Stimulated activated CD4-positive, alpha-beta T cell treated with anti-CD3 and anti-CD28 coated beads, Interleukin-12 subunit alpha, Interleukin-12 subunit beta, amount 100 ng/mL, for 24 hours (primary cell): Measurements from ENCODE around the gene CBLN4.

Experiments used
- DNase-seq, 2 experiments: peaks; one replicate each; pipeline ENCODE4 v3.0.0-alpha.2; 2020; ENCODE audit warnings: low read depth in 2 of 2

The CBLN4 gene

DNA sequence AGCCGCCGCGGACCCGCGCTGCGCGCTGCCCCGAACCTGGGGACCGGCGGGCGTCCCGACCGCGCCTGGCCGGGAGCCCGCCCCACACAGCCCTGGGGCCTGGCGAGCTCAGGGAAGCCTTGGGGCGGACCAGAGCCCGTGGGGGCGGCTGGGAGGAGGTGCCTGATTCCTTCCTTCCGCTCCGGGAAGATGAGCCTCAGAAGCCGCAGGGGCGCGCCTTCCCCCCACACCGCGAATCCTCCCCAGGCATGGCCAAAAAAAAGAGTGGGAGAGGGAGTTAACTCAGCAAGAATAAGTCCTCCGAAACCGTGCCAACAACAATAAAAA lies at the start of gene CBLN4:
Gene CBLN4, minus strand, starts transcription at position 131 of the 327 bp plus-strand sequence. CDS start 1,348 bp downstream, outside the sequence.
- no peak for DNase-seq

DNA sequence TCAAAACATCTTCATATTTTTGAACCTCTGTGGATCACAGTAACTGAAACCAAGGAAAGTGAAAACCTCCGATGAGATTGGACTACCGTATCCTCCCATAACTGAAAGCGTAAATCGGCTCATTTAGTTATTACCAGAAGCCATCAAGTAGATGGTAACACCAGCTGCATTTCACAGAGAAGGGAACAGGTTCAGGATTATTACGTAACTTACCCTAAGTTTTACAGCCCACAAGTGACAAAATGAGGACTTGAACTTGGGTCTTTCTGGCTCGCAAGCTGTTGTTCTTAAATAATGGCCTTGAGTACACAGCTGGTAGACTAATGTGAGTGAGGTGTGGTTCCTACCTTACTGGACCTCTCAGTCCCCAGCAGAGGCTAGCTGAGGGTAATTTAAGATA lies 37.9 kb upstream of the CBLN4 start:
- DNase-seq, result no peak

DNA sequence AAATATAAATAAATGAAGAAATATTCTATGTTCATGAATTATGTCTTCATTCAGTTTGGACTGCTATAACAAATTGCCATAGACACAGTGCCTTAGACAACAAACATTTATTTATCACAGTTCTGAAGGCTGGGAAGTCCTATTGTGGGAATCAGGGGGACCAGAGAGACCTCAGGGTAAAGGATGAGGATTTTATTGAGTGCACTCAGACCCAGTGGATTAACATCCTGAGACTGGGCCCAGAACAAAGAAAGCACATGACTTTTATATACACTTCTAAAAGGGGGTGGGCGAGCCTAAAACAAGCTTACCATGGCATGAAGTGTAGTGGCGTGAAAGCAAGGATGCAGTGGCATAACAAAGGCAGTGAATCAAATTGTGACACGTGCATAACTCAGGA lies 26.9 kb upstream of the CBLN4 start:
- DNase-seq, result no peak

DNA sequence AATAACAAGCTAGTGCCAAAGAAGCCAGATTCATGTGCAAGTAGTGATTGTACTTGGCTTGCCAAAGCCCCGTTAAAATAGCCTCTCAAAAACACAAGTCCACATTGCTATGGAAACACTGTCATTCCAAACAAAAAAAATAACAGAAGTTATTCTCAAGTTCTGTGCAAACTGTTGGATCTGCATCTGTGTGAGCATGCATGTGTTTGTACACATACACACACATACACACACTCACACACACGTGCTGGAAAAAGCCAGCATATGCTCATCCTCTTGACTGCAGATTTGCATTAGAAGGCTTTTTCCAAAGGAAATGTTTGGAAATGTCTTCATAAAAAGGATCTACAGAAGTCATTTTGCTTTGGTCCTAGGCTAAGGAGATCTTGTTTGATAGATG lies 13.4 kb upstream of the CBLN4 start:
- no peak for DNase-seq

DNA sequence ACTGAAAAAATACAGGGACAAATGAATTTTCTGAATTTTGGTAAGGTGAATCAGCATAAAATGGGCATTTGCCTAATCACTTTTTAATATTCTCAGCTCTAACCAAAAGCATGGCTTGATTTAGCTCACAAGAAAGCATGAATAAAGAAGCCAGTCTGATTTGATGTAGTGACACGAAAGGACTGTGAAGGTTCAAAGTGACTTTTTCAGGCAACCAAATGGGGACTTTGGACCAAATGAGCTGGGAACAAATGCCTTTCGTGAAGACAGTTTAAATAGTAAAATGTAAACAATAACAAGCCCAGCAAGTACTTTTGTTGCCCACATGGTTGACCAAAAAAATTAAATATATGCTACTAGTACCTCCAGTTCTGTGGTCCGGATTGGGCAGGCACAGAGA lies 12.9 kb upstream of the CBLN4 start:
- no peak for DNase-seq

DNA sequence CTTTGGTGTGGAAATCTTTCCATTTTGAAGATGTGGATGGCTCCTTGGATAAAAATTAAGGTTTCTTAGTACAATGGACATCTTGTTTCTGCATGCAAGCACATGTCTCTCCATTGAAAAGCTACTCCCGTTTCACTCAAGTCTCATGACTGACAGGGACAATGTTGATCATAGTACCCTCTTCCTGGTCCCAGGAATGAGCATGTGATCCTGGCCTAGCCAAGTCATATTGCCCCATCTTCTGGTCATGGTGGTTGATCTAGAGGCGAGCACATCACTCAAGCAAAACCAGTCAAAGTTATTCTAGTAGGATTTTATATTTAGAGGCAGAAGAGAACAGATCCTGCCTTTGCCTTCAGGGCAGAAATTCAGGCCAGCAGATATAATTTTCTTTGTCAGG lies 12.2 kb upstream of the CBLN4 start:
- DNase-seq, result no peak

DNA sequence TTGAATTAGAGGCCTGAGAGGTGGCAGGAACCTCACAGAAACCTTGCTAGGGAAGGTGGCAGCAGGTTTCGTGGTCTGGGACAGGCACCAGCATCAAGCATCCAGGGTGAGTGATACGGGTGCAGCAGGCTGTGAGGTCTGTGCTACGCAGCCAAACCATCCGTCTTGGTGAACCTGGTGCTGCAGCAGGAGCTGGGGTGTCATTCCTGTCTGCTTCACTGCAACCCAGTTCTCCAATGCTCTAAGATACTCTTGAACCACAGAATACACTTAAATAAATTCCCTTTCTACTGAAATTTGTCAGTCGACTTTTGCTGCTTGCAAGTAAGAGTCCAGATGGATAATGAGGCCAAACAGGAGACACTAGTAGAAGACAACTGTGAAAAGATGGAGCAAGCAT lies 9.7 kb upstream of the CBLN4 start:
- DNase-seq, result no peak

DNA sequence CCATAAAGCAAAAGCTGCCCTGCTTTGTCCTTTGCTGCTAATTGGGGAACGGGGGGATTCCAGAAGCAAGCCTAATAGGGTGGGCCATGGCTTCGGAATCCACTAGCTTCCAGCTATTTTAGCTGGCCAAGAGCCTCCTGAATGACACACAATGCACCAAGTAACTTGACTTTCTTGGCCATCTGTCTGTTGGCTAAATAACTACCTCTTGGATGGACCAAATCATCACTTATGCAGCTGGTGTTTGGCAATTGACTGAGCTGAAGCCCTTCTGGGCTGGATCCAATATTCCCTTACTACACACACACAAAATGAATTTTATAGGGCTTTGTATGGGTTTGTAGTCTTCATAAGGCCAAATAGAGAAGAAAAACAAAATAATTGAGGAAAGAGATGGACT lies 8.8 kb upstream of the CBLN4 start:
- no peak for DNase-seq

DNA sequence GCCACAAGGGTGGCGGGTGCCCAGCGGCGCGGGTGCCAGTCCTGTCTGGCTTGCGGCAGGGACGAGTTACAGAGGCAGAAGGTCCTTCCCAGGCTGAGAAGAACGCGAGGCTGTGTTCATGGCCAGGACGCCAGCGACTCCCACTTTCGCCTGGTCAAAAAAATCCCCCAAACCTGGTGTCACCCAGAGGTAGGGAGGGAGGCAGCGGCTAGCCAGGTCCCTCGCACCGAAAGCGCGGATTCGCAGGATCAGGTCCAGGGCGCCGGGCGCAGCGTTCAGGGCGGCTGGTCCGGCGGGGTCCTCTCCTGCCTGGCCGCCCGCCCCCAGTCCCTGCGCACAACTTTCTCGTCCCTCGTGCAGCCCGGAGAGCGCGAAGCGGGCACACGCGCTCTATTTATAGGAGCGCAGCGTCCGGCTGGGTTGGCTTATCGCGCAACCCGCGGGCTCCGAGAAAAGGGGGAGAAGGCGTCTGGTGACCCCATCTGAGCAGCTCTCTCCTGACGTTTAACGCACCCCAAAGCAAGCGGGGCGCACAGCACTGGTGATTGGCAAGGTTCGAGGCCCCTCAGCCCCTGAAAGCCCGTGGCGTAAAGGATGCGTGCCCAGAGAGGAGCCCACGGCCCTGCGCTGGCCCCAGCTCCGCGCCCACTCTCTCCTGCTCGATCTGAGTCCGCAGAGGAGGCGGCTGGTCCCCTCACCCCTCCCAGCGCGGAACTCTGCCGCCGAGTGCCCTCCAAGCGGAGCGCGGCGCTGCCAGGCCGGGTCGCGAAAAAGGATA lies 519 bp downstream of the CBLN4 start:
- no peak for DNase-seq

DNA sequence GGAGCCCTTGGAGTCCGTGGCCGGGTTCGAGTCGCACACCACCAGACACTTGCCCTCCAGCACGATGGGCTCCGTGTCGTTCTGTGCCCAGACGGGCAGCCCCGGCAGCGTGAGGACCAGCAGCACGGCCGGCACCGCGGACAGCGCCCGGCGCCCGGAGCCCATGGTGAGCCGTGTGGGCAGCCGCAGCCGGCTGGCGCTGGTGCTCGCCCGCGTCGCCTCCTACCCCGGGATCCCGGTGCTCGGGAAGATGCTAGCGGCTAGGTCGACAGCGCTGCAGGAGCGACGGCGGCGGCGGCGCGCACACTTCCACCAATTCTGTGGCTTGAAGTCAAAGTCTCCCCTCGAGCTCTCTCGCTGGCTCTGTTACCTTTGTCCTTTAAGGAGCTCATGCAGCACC lies 1.3 kb downstream of the CBLN4 start:
- no peak for DNase-seq

DNA sequence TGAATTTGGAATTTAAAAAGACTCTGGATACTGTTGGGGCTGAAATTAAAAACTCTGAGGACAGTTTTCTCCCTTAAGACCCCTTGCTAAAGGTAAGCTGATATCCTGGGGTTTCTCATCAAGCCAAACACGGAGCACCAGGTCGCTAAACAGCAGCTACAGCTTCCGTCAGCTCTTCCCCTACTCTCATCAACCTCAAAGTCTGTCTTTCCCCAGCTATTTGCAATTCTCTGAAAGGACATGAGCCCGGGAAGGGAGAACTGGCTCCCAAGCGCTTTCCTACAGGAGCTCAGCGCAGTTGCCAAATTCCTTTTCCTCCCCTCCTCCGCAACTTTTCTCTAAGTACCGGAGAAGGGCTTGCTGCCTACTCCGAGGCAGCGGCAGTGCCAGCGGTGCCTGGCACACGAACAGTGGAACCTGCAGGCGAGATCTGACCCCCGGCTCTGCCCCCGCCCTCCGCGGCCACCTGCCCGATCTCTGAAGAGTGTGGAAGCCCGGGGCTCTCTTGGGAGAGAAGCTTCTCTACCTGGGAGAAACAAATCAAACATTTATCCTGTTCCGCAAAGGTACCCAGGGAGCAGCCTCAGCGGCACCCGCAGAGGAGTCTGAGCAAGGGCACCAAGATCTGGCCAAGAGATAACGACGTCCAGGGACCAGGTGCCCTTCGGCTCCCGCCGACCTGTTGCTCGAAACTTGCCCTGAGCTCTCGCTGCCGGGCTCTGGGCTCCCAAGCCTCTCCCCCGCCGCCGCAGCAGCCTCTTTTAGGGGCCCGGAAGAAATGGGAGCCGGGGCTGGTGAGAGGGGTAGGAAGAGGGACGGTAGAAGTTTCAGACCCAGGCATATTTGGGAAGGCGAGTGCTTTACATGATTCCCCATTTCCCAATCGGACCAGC lies 2.2 kb downstream of the CBLN4 start:
- no peak for DNase-seq

DNA sequence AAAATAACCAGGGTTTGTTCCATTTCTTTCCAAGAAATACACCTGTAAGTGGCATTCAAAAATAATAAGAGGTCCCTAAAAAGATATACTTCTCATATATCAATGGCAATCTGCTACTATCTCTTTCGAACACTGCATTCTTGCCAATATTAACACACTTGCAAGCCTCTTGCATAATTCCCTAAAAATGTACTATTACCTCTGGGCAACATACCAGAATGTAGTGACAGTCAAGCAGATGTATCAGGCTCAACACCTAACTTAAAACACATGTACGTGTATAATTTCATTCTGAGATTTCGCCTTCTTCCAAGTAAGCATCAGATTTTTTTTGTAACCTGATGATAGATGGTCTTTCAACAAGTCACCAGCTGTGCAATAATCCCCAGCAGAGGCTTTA lies 3.4 kb downstream of the CBLN4 start:
- DNase-seq, result no peak

DNA sequence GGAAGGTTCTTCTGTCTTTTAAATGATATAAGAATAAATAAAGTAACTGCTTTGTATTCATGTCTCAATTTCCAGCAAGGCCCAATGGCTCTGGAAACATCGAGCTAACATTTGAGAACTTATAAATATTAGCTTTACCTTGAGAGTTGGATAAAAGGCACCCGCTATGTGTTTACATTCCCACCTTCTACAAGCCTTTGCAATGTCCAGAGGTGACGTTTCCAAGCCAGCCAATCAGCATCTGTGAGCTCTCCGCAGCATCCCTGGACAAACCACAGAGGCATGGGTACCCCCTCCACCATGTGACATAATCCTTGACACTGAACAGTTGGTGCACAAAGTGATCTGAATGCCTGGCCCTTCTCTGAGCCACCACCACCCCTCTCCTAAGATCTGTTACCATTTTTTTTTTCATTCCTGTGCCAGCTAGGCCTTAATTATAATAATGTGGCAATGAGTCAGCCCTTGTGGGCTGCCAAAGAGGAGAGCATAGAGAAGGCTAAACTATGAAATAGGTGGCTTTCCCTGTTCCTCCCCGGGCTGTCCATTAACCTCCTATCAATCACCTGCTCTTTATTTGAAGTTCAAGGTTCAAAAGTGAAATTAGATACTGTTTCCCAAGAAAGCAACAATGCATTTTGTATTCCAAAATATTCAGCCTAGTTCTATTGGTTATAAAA lies 4.1 kb downstream of the CBLN4 start:
- no peak for DNase-seq

DNA sequence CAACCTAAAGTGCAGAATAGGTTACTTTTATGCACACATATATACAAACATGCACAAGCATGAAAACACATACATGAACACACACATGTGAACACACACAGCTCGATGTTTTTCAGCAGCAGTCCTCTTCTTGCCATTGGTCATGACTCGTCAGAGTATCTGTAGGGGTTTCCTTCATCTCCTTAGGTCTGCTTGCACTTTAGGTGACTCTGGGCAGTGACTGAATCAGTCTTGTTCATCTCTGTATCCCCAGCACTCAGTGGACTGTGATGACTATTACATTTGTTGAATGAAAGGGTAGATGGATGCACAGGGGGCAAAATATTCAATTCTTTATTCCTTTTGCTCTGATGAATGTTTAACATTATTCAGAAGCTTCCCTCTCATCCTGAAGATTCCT lies 26.8 kb downstream of the CBLN4 start:
- no peak for DNase-seq

DNA sequence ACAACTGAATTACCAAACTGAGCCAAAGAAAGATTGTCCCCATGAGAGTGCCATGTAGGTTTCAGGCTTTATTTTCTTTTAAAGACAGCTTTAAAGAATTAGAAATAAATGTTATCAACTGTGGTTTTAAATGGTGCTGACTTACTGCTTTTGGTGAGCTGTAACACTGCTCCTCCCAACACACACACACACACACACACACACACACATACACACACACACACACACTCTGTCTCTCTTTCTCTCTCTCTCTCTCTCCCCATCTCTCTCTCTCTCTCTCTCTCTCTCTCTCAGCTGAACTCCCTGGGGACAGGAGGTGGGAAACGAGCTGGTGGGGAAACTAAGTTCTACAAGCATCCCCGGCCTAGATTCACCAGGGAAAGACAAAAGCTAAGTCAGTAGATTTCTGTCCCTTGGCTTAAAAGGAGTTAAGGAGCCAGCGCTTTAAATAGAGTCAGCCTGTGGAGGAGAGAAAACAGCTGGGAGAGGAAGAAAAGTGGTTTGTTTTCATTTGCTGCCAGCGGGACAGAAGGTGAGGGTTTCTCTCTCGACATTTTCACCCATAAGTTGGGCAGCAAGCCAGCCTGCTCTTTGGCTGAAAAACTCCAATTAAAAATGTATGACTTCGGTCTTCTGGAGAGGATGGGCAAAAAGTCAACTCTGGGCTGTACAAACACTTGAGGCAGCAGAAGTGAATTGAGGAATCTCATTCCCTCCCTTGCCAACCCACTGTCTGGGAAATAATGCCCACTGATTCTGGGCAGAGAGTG lies 27.4 kb downstream of the CBLN4 start:
- no peak for DNase-seq

DNA sequence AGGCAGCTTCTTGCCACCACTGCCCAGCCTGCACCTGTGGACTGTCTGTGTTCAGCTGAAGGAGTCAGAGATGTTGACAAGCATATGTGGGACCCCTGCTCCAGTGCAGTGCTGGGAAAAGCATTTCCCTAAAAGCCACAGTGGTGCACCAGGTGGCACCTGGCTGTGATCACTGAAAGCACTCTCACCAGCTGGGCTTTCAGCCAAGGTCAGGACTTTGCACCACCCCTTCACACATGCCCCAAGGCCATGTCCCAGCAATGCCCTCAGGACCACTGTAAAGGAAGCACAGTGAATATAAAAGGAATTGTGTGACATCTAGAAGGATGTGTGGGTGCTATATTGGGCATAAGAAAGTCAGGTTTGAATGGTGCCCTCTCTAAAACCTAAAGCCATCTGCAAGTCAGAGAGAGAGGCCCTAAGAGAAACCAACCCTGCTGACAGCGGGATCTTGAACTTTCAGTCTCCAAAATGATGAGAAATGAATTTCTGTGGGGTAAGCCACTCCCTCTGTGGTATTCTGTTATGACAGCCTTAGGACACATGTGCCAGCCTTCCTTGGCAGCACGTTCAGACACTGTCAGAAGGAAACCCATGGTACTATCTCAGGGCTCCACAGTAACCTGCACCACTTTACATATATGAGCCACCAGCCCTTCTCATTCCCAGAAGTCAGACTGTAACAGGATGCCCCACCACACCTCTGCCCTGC lies 30.7 kb downstream of the CBLN4 start:
- DNase-seq, result no peak

DNA sequence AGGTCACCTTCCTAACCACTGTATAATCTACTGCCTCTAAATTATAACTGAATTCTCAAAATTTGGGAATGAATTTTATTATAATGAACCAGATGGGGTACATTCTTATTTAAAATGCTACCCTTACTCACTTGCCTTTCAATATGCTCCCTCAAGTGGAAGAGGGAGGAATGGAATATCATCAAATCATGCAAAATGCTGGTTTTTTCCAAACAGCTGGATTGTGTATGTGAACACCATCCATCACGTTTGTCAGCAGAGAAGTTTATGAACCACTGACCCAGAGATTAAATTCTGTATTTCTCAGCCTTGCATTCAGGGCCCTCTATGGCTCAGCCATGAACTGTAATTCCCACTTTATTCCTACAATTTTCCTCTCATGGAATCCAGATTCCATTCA lies 40.5 kb downstream of the CBLN4 start:
- no peak for DNase-seq

DNA sequence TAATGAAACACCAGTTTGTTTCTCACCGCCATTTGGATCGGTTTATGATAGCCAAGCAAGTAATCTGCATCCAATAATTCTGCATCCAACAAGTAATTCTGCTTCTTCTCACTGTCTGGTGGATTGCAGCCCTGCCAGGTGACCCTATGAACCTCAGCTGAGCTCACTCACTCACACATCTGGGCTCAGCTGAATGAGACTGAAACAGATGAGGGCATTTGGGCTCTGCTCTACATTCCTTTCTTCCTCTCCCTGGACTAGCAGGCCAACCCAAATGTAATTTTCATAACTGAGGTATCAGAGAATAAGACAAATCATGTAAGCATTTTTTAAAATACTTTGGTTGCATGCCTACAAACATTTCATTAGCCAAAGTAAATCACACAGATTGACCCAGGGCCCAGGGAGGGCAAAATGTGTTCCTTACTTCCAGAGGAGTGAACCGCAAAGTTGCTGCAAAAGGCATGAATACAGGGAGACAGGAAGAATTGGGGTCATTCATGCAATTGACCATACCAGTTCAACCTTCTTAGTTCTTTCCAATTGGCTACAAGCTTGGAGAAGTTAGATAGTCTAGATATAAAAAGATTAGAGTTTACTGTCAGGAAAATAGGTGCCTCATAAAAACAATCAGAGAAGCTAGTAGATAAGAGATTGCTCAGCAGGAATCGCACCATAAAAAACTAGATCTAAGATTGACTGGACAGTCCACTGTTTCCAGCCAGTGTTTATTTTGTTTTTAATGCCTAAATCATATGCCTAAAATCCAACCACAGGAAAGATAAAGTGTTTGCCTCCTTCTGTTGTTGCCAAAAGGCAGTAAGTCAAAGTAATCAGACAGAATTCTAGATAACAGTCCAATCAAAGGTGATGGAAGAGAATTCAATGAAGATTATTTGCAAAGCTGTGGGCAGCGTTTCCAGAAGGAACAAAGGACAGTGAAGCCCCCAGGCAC lies 43.7 kb downstream of the CBLN4 start:
- no peak for DNase-seq

DNA sequence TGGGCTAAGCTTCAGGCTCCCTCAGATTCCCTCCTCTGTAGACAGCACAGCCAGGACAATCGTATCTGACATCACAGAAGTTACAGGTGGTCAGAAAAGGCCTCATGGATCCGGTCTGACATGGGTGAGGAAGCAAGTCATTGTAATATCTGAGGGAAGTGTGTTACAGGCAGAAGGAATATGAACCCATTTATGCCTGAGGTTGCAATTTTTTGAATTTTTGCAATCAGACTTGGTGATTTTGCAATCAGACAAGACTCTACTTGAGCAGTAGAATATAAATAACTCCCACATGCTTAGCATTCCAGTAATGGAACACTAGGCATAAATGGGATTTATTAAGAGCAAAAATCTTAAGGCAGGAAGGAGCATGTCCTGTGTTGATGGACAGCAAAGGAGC lies 52.1 kb downstream of the CBLN4 start:
- no peak for DNase-seq

DNA sequence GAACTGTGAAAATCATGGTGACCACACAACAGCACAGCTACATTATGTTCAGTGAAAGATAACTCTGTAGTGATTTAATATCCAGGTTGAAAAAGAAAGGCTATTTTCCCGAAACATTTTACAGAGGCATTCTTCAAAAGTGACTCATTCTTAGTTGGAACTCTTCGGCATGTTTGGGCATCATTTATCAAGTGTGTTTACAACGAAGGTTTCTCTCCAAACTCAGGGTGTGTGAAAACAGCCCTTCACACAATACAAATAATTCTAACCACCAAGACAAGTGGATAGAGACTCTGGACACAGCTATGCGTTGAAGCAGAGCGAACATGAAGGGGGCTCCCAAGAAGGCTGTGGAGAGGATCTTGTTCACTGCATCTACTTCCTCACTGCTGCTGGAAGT lies 57.6 kb downstream of the CBLN4 start:
- DNase-seq, result no peak
